ENCODE results near the gene MBD4.

Gene MBD4

DNA sequence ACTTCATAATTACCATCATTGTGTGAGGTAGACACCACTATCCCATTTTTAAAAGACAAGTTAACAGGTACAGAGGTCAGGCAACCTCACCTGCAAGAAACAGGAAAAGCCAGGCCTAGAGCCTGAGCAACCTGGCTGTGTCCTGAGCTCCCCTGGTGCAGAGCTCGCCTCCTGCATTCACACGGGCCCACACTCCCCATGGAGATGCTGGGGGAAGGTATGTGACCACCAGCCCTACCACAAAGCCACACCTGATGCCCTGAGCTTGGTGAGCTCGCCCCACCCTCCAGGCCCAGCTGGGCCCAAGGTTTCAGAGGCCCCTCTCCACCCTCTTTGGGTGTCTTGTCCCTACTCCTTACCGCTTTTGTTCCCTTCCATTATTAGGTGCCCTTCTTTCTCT lies 10.1 kb downstream of the MBD4 start:
- no peaks in the 10 kb centered on the region for H3K9me3 ChIP-seq (ENCODE audit: control insufficient read depth, insufficient read depth, low read length)
- H3K4me3 ChIP-seq (ENCODE audit: low read depth, low read length), result no peak overlapping the region
- H3K27me3 ChIP-seq (ENCODE audit: control insufficient read depth, insufficient read depth, low read length), result peaks cover 13% of the 10 kb centered on the region
- peak overlapping the region; percentile 33 for H3K27ac ChIP-seq (ENCODE audit: low read depth, low read length)
- H3K36me3 ChIP-seq (ENCODE audit: control insufficient read depth, insufficient read depth, low read length), result peaks cover 41% of the 10 kb centered on the region
- H3K4me1 ChIP-seq (ENCODE audit: control insufficient read depth, insufficient read depth, low read length), result peaks cover 27% of the 10 kb centered on the region
- H3K9ac ChIP-seq (ENCODE audit: low read depth, low read length), result no peak overlapping the region

DNA sequence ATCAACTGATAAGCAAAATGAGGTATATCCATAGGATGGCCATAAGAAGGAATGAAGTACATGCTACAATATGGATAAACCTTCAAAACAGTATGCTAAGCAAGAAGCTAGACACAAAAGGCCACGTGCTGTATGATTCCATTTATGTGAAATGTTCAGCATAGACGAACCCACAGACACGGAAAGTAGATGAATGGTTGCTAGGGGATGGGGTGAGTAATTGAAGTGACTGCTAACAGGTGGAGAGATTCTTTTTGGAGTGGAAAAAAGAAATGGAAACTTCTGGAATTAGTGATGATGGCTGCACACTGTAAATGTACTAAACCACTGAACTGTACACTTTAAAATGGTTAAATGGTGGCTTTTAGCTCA lies 10.7 kb downstream of the MBD4 start:
- Histone ChIP-seq H3K9me3 (ENCODE audit: control insufficient read depth, insufficient read depth, low read length) (no peaks in the 10 kb centered on the region), H3K4me1 (ENCODE audit: control insufficient read depth, insufficient read depth, low read length) (peaks cover 32% of the 10 kb centered on the region), H3K36me3 (ENCODE audit: control insufficient read depth, insufficient read depth, low read length) (peaks cover 35% of the 10 kb centered on the region), H3K4me3 (ENCODE audit: low read depth, low read length) (no peak overlapping the region), H3K9ac (ENCODE audit: low read depth, low read length) (0 out of 2 replicates have a peak overlapping the region, but pooled peaks have one; percentile 14), H3K27me3 (ENCODE audit: control insufficient read depth, insufficient read depth, low read length) (peaks cover 13% of the 10 kb centered on the region), H3K27ac (ENCODE audit: low read depth, low read length) (peak overlapping the region; percentile 64)

DNA sequence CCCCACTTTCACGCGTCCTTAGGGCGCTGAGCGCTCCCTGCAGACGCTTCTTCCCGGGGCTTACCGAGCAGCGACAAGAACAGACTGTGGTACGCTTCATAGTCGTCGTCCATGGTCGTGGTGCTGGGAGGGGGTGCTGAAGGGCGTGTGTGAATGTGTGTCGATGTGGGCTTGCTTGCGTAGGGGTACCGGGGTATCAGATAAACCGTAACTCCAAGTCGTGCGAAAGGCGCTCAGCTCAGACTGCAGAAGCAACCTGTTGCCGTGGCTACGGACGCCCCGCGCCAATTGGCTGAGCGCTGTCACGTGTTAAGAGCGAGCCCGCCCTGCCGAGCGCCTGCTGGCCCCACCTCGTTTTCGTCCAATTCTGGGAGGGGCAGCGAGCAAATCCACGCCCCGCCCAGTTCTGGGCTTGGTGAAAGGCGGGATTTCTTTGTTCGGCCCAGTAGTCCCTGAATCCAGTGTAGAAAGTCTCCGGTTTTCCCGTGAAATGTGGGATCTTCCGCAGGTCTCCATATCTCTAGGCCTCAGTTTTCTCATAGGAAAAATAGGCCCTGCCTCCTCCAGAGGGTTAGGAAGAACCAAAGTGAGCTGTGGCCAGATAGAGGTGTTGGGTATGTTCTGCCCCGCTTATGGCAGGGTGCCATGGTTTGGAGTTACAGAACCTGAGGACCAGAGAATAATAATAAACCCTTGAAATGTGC lies 11.2 kb downstream of the MBD4 start, which contains the start of gene EFCAB12:
Gene EFCAB12 (minus strand): TSS at position 261 of the 704 bp plus-strand sequence. CDS start 148 bp downstream, at position 113.
- Histone ChIP-seq H3K27ac (ENCODE audit: low read depth, low read length) (peak within 1 kb of the TSS; percentile 64), H3K4me1 (ENCODE audit: control insufficient read depth, insufficient read depth, low read length) (peaks cover 35% of the 10 kb centered on the region), H3K9me3 (ENCODE audit: control insufficient read depth, insufficient read depth, low read length) (no peaks in the 10 kb centered on the region), H3K27me3 (ENCODE audit: control insufficient read depth, insufficient read depth, low read length) (peaks cover 13% of the 10 kb centered on the region), H3K4me3 (ENCODE audit: low read depth, low read length) (peak within 1 kb of the TSS; percentile 76), H3K9ac (ENCODE audit: low read depth, low read length) (peak within 1 kb of the TSS; percentile 22; the same call in 1 of the 2 replicates), H3K36me3 (ENCODE audit: control insufficient read depth, insufficient read depth, low read length) (peaks cover 30% of the 10 kb centered on the region)

DNA sequence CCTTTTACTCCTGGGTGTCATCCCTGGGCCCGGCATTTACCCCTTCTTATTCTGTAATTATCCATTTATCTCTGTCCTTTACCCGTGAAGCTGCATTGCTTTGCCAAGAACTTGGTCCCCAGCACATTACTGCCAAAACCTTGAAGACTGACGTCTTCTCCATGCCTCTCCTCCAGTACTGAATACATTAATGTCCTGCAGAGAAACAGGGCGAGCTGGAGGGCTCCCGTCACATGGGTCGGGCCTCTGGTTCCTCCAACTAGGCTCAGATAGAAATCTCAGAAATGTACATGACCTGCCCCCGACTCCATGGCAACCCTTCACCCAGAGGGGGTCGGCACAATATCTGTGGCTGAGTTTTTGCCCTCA lies 11.8 kb downstream of the MBD4 start:
- Histone ChIP-seq H3K4me3 (ENCODE audit: low read depth, low read length) (peak overlapping the region; percentile 76), H3K9ac (ENCODE audit: low read depth, low read length) (peak overlapping the region; percentile 22; the same call in 1 of the 2 replicates)

DNA sequence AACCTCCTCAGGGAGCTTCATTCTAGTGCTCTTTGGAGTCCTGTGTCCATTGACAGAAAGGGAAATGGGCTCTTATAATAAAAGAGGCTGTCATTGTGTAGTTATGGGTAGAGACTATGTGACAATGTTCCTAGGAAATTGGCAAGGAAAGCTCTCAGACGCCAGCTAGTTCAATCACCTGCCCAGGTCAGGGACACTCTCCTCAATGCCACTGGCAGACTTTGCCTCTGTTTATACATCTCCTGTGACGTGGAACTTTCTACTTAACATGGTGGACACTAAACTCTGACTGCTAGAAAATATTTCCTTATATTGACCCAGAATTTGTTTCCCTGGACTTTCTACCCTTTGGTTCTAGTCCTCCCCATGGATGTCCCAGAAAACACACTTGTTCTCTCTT lies 14.1 kb downstream of the MBD4 start:
- H3K27ac ChIP-seq (ENCODE audit: low read depth, low read length), result peak overlapping the region; percentile 74

More for the DNA sequence above, 11.8 kb downstream of the MBD4 start:
- Histone ChIP-seq H3K27me3 (ENCODE audit: control insufficient read depth, insufficient read depth, low read length) (peaks cover 13% of the 10 kb centered on the region), H3K9me3 (ENCODE audit: control insufficient read depth, insufficient read depth, low read length) (no peaks in the 10 kb centered on the region), H3K36me3 (ENCODE audit: control insufficient read depth, insufficient read depth, low read length) (peaks cover 24% of the 10 kb centered on the region), H3K27ac (ENCODE audit: low read depth, low read length) (no peak overlapping the region), H3K4me1 (ENCODE audit: control insufficient read depth, insufficient read depth, low read length) (peaks cover 35% of the 10 kb centered on the region)

DNA sequence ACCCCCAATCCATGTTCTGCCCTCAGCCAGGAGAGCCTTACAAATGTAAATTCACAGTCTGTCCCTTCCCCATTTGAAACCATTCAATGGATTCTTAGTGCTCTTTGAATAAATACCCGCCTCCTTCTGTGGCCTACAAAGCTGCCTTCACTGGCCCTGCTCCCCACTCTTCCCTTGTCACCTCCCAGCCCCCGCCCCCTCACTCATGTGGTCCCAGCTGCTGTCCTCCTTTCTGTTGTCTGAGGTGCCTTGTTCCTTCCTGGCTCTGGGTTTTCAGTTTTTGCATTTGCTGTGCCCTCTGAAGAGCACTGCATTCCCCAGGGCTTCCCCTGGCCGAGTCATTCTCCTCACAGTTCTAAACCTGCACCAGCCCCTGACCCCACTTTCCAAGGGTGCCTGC lies 14.5 kb downstream of the MBD4 start:
- Histone ChIP-seq H3K4me3 (ENCODE audit: low read depth, low read length) (no peak overlapping the region; the same call in 1 of the 2 replicates), H3K36me3 (ENCODE audit: control insufficient read depth, insufficient read depth, low read length) (no peaks in the 10 kb centered on the region), H3K4me1 (ENCODE audit: control insufficient read depth, insufficient read depth, low read length) (peaks cover 35% of the 10 kb centered on the region), H3K27me3 (ENCODE audit: control insufficient read depth, insufficient read depth, low read length) (peaks cover 13% of the 10 kb centered on the region), H3K9ac (ENCODE audit: low read depth, low read length) (no peak overlapping the region), H3K27ac (ENCODE audit: low read depth, low read length) (peak overlapping the region; percentile 74), H3K9me3 (ENCODE audit: control insufficient read depth, insufficient read depth, low read length) (no peaks in the 10 kb centered on the region)

More for the DNA sequence above, 14.1 kb downstream of the MBD4 start:
- H3K4me1 ChIP-seq (ENCODE audit: control insufficient read depth, insufficient read depth, low read length), result peaks cover 35% of the 10 kb centered on the region
- H3K36me3 ChIP-seq (ENCODE audit: control insufficient read depth, insufficient read depth, low read length), result peaks cover under 1% of the 10 kb centered on the region
- H3K9ac ChIP-seq (ENCODE audit: low read depth, low read length), result no peak overlapping the region
- H3K27me3 ChIP-seq (ENCODE audit: control insufficient read depth, insufficient read depth, low read length), result peaks cover 13% of the 10 kb centered on the region
- H3K9me3 ChIP-seq (ENCODE audit: control insufficient read depth, insufficient read depth, low read length), result no peaks in the 10 kb centered on the region
- no peak overlapping the region for H3K4me3 ChIP-seq (ENCODE audit: low read depth, low read length)

DNA sequence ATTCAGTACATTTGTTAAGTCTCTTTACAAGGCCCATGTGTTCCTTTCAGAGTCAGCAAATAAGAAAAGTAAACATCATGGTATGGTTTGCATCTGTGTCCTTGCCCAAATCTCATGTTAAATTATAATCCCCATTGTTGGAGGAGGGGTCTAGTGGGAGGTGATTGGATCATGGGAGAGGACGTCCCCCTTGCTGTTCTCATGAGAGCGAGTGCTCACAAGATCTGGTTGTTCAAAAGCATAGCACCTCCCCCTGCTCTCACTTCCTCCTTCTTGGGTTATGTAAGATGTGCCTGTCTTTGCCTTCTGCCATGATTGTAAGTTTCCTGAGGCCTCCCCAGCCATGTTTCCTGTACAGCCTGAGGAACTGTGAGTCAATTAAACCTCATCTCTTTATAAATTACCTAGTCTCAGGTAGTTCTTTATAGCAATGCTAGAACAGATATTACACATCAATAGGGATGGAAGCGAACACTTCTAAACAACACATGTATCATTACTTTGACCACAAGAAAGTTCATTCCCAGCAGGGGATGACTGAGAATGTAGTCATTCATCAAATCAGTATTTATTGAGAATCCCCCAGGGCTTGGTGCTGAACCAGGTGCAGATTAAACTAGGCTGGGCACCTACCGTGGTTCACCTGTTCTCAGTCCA lies 15.4 kb downstream of the MBD4 start:
- no peak overlapping the region for H3K4me3 ChIP-seq (ENCODE audit: low read depth, low read length)
- no peak overlapping the region for H3K9ac ChIP-seq (ENCODE audit: low read depth, low read length)
- H3K27ac ChIP-seq (ENCODE audit: low read depth, low read length), result peak overlapping the region; percentile 74

DNA sequence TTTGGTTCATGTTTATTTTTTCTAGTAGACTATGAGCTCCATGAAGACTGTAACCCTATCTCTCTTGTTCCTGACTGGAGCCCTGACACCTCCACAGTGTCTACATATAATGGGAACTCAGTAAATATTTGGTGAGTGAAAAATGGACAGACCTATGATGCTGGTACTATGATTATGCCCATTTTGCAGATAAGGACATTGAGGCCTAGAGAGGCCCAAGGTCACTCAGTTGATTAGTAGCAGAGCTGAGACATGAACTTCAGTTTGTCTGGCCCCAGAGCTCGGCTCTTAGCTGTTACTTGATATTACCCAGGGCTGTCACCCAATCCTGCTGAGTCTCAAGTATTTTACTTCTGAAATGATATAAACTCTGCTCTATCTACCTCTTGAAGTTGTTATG lies 16.9 kb downstream of the MBD4 start:
- Histone ChIP-seq H3K27ac (ENCODE audit: low read depth, low read length) (no peak overlapping the region), H3K9me3 (ENCODE audit: control insufficient read depth, insufficient read depth, low read length) (no peaks in the 10 kb centered on the region), H3K27me3 (ENCODE audit: control insufficient read depth, insufficient read depth, low read length) (peaks cover 10% of the 10 kb centered on the region), H3K36me3 (ENCODE audit: control insufficient read depth, insufficient read depth, low read length) (no peaks in the 10 kb centered on the region), H3K4me1 (ENCODE audit: control insufficient read depth, insufficient read depth, low read length) (peaks cover 24% of the 10 kb centered on the region), H3K4me3 (ENCODE audit: low read depth, low read length) (no peak overlapping the region), H3K9ac (ENCODE audit: low read depth, low read length) (no peak overlapping the region)

More for the DNA sequence above, 15.4 kb downstream of the MBD4 start:
- Histone ChIP-seq H3K36me3 (ENCODE audit: control insufficient read depth, insufficient read depth, low read length) (no peaks in the 10 kb centered on the region), H3K27me3 (ENCODE audit: control insufficient read depth, insufficient read depth, low read length) (peaks cover 13% of the 10 kb centered on the region), H3K9me3 (ENCODE audit: control insufficient read depth, insufficient read depth, low read length) (no peaks in the 10 kb centered on the region), H3K4me1 (ENCODE audit: control insufficient read depth, insufficient read depth, low read length) (peaks cover 27% of the 10 kb centered on the region)

DNA sequence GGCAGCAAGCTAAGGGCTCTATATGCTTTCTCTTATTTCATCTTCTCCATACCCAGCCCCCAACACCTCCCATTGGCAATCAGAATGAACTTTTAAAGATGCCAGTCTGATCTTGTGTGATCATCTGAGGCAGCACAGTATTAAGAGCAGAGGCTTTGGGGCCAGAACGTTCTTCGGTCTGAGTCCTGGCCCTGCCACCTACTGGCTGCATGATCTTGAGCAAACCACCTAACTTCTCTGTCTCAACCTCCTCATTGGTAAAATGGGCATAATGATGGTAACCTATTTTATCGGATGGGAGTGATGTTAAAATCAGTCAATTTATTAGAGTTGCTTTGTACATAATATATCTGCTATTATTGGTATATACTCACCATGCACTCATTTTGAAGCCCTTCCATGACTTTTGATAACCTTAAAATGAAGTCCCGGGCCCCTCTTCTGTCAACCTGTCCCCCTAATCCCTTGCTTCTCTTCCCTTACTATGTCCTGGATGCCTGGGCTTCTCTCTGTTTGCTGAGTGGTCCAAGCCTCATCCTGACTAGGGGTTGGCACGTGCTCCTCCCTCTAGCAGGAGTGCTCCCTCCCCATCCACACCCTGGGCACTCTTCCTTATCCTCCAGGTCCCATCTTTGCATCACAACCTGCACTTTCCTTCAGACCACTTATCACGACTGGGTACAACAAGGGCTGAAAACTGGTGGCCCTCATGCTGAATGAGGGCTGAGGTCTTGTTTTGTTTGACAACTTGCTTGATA lies 17.6 kb downstream of the MBD4 start:
- H3K9ac ChIP-seq (ENCODE audit: low read depth, low read length), result no peak overlapping the region
- H3K27ac ChIP-seq (ENCODE audit: low read depth, low read length), result no peak overlapping the region

DNA sequence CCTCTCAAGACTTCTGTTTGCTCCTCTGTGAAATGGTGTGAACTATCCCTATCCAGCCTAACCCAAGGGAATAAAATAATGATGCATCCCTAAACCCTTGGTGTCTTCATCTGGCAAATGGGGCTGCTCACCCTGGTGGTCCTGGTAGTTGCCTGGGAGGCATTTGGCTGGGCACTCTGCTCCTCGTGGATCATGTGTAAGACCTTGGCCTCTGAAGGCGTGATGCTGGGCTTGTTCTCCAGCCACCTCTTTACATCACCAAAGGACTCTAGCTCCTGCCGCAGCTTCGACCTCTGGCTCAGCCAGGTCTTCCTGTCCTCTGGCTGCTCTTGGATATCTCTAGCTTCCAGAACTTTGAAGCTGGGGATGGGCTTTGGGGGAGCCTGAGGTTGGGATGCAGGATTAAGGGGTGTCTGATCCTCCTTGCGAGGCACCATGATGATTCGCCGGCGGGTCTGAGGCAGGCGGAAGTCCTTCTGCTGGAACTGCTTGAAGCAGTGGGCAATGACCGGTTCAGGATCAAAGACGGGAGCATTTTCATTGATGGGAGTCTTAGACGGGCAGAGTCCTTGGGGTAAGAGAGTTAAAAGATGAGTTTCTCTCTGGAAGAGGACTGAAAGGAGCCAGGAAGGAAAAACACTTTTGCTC lies 18.4 kb downstream of the MBD4 start:
- H3K27ac ChIP-seq (ENCODE audit: low read depth, low read length), result no peak overlapping the region
- peaks cover 24% of the 10 kb centered on the region for H3K4me1 ChIP-seq (ENCODE audit: control insufficient read depth, insufficient read depth, low read length)
- H3K27me3 ChIP-seq (ENCODE audit: control insufficient read depth, insufficient read depth, low read length), result no peaks in the 10 kb centered on the region

More for the DNA sequence above, 17.6 kb downstream of the MBD4 start:
- H3K4me3 ChIP-seq (ENCODE audit: low read depth, low read length), result no peak overlapping the region
- no peaks in the 10 kb centered on the region for H3K9me3 ChIP-seq (ENCODE audit: control insufficient read depth, insufficient read depth, low read length)
- peaks cover 24% of the 10 kb centered on the region for H3K4me1 ChIP-seq (ENCODE audit: control insufficient read depth, insufficient read depth, low read length)
- peaks cover 2% of the 10 kb centered on the region; the same call in 1 of the 2 replicates for H3K27me3 ChIP-seq (ENCODE audit: control insufficient read depth, insufficient read depth, low read length)
- no peaks in the 10 kb centered on the region for H3K36me3 ChIP-seq (ENCODE audit: control insufficient read depth, insufficient read depth, low read length)

More for the DNA sequence above, 18.4 kb downstream of the MBD4 start:
- H3K9me3 ChIP-seq (ENCODE audit: control insufficient read depth, insufficient read depth, low read length), result no peaks in the 10 kb centered on the region
- H3K4me3 ChIP-seq (ENCODE audit: low read depth, low read length), result no peak overlapping the region
- no peaks in the 10 kb centered on the region for H3K36me3 ChIP-seq (ENCODE audit: control insufficient read depth, insufficient read depth, low read length)
- no peak overlapping the region for H3K9ac ChIP-seq (ENCODE audit: low read depth, low read length)
